GM18907 (cell line): ENCODE measurements around the gene KRTAP5-2.
"Not testable (repeated sequence)": the region's sequence is repeated elsewhere in the genome, so short reads cannot be mapped to it uniquely, and the experiment has no call there.

Experiments used
- ATAC-seq: cut with Tn5 transposase; IDR thresholded peaks from one replicate; pipeline ENCODE4 v1.9.1; 2021; ENCODE audit warnings: mild to moderate bottlenecking, moderate library complexity; ENCODE audit not compliant: unreplicated experiment

The KRTAP5-2 gene

DNA sequence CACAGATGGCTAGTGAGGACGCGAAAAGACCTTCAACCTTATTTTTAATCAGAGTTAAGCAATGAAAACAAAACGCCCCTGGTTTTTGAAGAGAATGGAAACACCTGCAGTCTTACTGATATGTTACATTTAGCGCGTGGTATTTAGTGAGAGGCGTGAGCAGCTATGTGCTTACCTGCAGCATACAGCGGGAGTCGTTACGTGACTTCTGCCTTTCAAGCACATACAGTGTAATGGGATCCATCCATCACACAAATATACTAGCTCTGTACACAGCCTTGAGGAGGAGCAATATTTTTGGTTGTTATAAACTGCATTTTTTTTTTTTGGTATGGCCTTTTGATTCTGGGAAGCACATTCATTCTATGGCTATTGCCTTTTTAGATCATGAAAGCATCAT lies 5.5 kb downstream of the KRTAP5-2 start:
- ATAC-seq: no peak

DNA sequence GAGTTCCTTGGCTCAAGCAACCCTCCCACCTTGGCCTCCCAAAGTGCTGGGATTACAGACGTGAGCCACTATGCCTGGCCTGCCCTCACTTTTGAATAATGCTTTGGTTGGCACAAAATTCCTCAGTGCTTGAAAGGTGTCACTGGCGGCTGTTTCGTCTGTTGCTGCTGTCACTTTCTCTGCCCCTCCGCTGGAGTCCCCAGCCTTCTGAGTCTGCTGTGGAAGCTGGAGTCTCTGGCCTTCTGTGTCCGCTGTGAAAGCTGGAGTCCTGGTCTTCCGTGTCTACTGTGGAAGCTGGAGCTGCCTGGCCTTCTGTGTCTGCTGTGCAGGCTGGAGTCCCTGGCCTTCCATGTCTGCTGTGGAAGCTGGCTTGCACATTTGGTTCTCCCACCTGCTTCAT lies 8.1 kb downstream of the KRTAP5-2 start:
- no peak for ATAC-seq

DNA sequence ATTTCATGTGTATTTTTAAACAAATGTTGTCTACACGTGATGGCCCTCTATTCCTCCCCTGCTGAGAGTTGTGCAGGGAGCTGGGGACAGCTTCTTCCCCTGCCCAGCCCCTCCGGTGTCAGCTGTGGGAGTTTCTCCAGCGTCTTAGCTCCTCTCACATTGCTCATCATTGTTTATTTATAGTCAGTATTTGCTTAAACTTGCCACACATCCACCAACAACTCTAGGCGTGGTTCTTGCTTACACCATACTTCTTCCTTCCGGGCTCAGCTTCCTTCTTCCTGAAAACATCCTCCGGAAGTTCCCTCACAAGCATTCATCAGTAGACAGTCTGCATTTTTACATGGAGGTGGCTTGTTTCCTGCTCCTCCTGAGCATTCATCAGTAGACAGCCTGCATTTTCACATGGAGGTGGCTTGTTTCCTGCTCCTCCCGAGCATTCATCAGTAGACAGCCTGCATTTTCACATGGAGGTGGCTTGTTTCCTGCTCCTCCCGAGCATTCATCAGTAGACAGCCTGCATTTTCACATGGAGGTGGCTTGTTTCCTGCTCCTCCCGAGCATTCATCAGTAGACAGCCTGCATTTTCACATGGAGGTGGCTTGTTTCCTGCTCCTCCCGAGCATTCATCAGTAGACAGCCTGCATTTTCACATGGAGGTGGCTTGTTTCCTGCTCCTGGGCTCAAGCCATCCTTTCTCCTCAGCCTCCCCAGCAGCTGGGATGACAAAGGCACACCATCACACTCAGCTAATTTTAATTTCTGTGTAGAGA lies 8.7 kb downstream of the KRTAP5-2 start:
- not testable (repeated sequence) for ATAC-seq

DNA sequence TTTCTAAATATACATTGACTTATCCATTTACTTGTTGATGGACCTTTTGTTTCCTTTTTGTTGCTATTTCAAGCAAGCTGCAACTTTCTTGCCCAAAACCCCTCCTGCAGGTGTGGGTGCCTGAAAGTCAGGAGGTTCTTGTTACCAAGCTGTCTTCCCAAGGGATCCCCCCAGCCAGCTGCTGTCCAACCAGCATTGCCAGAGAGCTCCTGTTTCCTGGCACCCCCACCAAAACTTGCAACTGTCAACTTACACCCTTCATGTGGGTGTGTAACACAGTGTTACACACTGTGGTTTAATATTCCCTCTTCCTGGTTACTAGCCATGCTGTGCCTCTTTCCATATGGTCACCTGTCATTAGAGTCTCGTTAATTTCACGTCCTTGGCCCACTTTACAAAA lies 11.4 kb downstream of the KRTAP5-2 start:
- ATAC-seq: no peak

DNA sequence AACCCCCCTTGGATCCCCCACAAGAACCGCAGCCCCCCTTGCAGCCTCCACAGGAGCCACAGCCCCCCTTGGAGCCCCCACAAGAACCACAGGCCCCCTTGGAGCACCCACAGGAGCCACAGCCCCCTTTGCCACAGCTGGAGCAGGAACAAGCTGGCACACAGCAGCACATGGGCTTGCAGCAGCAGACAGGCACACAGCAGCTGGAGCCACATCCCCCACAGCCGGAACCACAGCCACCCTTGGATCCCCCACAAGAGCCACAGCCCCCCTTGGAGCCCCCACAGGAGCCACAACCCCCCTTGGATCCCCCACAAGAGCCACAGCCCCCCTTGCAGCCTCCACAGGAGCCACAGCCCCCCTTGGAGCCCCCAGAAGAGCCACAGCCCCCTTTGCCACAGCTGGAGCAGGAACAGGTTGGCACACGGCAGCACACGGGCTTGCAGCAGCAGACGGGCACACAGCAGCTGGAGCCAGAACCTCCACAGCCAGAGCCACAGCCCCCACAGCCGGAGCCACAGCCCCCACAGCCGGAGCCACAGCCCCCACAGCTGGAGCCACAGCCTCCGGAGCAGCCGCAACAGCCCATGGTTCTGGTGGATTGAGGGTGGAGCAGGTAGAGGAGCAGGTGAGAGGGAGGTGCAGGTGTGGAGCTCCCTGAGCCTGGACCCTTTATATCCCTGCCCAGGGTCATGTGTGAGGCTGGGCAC lies 13.3 kb downstream of the KRTAP5-2 start, which contains the start of gene KRTAP5-1:
Gene KRTAP5-1 (minus strand): TSS at position 623 of the 710 bp plus-strand sequence. CDS start 34 bp downstream, at position 589.
- not testable (repeated sequence) for ATAC-seq

DNA sequence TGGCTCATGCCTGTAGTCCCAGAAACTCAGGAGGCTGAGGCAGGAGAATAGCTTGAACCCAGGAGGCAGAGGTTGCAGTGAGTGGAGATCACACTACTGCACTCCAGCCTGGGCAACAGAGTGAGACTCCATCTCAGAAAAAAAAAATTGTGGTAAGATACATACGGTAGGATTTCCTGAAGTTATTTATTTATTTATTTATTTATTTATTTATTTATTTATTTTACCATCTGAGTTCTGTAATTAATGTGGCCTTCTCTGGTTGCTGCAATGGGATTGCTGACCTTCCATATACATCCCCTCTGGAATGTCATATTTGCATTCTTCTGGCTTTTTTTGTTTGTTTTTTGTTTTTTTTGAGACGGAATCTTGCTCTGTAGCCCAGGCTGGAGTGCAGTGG lies 15.2 kb downstream of the KRTAP5-2 start:
- not testable (repeated sequence) for ATAC-seq

DNA sequence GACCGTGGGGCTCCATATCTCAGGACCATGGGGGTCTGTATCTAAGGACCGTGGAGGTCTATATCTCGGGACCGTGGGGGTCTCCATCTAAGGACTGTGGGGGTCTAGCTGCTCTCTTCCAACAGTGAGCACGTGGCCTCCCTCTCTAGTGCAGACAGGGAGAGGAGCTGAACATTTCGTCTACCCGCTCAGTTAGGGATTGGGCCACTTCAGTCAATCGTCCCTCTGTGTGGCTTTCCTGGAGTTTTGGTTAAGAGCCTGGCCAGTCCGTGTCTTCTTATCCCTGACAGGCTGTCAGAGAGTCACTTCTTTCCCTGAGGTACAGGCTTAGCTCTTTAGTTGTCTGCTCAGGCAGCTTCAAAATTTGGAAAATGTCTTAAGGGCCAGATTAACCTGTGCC lies 16.1 kb downstream of the KRTAP5-2 start:
- ATAC-seq: no peak

DNA sequence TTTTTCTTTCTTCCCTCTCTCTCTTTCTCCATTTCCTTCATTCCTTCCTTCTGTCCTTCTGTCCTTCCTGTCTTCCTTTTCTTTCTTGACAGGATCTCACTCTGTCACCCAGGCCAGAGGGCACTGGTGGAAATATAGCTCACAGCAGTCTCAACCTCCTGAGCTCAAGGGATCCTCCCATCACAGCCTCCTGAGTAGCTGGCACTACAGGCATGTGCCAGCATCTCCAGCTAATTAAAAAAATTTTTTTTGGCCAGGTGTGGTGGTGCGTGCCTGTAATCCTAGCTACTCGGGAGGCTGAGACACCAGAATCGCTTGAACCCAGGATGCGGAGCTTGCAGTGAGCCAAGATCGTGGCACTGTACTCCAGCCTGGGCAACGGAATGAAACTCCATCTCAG lies 21.3 kb downstream of the KRTAP5-2 start:
- no peak for ATAC-seq

DNA sequence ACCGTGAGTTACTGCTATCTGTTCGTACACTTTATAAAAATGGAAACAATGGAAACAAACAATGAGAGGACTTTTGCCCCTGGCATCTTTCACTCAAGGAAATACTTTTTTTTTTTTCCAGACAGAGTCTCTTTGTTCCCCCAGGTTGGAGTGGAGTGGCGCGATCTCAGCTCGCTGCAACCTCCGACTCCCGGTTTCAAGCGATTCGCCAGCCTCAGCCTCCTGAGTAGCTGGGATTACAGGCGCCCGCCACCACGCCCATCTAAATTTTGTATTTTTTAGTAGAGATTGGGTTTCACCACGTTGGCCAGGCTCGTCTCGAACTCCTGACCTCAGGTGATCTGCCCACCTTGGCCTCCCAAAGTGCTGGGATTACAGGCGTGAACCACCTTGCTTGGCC lies 22.3 kb downstream of the KRTAP5-2 start:
- ATAC-seq: not testable (repeated sequence)

DNA sequence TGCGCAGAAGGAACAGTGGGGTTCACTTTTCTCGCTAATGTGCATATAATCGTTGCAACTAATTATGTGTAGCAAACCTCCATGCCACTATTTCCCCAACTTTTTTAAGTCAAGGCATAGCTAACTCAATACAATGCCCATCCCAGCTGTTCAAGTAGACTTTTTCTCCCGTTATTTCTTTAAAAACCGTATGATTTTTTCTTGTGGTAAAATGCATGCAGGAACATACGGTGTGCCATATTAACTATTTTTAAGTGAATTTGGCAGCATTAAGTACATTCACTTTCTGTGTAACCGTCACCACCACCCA lies 23.2 kb downstream of the KRTAP5-2 start:
- ATAC-seq: no peak

DNA sequence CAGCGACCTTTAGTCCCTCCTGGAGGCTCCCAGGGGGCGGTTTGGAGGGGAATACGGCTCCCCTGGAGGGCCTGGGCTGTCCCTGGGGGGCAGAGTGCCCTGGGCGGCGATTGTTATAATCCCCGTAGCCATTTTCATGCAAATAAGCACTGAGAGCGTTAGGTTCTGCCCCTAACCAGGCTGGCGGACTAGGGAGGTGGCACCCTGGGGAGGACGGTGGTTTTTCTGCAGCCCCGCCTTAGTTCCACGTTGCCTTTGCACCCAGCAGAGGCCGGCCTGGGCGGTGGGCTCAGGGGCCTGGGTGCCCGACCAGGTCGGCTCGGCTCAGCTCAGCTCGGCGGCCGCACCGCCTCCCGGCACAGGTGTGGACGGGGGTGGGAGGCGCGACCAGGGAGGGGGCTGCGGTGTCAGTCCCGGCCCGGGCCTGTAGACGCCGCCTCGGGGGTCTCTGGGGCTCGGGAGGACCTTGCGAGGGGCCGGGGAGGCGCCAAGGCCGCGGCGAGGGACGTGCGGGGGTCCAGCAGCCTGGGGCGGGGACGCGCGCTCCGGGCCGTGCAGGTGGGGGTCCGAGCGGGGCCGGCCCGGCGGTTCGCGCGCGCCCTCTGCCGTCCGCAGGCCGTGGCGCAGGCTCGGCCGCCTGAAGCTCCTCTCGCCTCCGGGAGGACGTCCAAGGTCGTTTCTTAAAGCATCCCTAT lies 23.7 kb downstream of the KRTAP5-2 start:
- ATAC-seq: peak; percentile 44

DNA sequence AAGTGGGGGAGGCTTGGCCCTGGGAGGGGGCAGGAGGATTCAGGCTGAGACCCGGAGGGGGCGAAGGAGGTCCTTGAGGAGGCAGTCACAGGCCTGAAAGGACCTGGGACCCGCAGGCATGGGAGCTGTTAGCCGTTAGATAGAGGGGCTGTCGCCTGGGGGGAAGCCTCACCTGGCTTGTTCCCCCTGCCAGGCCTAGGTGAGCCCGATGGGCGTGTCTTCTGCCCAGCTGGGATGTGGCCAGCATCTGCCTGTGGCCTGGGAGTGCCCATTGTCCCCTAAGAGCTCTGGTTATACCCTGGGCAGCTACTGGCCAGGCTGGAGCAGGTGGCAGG lies 24.2 kb downstream of the KRTAP5-2 start:
- ATAC-seq: no peak

DNA sequence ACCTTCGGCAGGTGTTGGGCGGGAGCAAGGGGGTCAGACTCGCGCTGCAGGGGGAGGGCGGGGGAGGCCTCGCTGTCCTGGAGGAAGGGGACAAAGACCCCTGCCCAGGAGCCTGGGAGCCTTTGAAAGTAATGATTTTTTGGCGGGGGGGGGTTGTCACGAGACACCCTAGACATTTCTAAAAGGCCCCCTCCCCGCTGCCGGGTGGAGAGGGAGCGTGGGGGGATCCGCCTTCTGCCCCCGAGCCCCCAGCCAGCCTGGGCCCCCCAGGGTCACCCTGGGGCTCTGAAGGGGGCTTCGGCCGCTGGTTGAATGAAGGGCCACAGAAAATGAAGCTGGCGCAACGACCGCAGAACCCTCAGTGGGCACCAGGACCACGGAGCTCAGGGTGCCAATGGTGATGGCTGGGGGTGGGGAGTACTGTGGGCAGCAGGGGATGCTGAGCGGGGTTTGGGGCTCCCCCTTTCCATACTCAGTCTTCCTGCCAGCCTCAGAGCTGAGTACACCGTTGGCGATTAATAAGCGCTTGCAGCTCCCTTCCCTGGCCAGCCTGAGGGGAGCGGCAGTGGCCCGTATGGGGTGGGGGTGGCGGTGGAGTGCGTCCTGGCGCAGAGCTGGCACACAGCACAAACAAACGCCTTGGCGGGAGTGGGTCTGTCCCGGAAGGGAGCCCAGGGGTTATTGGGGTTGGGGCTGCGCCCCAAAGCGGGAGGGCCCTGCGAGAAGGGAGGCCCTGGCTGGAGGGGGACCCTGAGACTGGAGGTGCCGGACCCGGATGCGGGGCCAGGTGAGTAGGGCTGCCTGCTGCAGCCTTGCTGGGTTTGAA lies 24.8 kb downstream of the KRTAP5-2 start:
- ATAC-seq: no peak

DNA sequence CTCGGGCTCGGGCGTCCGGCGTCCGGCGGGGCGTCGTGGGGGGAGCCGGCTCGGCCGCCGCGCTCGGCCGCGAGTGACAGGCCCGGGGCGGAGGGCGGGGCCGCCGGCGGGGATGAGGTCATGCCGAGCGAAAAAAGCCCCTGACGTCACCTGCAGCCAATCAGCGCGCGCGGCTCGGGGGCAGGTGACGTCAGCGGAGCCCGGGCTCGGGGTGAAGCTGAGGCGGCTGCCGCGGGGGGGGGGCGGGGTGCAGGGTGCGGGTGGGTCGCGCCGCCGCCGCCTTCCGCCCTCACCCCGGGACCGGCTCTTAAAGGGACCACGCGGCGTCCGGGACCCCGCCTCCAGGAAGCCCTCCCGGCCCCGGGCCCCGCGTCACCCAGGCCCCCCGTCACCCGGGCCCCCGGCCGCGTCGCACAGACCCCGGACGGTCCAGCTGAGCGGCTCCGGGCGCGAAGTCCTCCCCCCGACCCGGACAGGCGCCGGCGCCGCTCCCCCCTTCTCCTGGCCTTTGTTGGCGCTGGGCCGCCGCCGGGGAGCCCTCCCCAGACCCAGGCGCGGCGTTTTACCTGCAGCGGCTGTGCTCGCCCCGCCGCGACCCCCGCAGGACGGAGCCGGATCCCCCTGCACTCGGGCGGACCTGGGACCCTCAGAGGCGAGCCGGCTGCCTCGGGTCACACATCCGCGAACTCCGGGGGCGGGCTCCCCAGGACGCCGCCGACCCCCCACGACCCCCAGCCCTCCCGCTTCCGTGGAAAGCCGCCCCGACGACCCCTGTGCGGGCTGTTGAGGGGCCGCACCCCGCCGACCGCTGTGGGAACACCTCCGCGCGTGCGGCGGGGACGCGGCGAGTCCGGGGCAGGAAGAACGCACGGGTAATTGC lies 25.7 kb downstream of the KRTAP5-2 start, which contains the start of gene DUSP8:
Gene DUSP8 (minus strand): TSS at position 75 of the 880 bp plus-strand sequence. CDS start 6,445 bp downstream, outside the sequence.
- no peak for ATAC-seq

DNA sequence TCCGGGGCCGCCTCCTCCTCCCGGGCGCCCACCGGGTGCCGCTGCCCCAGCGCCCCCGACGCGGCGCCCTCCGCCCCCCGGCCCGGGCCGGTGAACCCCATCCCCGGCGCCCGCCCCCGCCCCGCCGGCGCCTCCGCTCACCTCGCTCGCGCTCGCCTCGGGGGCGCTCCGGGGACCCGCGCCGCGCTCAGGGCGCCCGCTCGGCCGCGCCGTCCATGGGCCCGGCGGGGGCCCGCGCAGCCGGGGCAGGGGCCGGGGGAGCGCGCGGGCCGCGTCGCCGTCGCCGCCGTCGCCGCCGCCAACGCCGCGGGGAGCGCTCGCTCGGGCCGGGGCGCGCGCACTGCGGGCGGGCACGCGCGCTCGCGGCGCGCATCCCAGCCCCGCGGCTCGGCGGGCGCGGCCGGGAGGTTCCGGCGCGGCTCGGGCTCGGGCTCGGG lies 26.3 kb downstream of the KRTAP5-2 start:
- no peak for ATAC-seq

DNA sequence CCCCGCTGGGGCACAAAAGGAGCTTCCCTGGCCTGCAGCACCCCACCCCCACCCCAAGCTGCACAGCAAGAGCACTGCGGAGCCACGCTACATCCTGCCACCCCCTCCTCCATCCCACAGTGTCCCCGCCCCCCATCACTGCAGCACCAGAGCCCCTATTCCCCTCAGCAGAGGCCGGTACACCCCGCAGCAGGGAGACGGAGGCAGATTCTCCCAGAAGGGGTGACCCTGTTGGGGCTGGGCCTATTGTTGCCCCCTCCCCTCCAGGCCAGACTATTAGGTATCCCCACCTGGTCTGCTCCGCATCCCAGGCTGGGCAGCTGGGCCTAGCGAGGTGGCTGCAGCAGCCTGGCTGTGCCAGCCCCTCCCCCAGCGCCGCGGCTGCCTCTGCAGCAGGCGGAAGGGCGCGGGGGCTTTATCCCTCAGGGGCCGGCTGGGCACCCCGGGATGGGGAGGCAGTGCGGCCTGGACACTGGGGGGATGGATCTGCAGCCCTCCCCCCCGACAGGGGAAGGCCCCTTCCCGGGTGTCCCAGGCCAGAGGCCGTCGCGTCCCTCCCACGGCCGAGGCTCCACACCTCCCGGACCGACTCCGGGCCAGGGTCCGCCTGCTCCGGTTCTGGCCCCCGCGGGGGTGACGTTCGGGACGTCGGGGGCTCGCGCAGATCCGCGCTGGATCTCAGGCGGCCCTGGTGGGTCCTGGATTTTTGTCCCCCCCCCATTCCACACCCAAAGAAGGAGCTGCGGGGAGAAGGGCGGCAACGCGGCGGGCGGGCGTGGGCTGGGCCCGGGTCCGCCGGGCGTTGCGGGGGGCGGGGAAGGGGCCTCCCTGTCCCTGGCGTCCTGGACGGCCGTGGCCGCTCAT lies 27.0 kb downstream of the KRTAP5-2 start:
- no peak for ATAC-seq

DNA sequence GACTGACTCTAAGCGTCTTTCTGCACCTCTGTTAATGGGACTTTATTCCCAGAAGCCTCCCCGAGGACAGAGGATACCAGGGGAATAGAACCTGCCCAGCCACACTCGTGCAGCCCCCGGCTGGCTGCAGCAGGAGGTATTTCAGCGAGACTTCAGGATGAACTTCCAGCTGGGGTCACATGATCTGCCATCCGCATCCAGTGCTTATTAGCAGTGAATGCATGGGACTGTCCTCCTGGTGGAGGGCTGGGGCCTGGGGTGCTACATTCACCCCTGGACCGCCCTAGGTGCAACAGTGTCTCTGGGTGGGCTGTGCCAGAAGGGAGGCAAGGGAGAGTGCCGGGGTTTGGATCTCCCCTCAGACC lies 27.6 kb downstream of the KRTAP5-2 start:
- no peak for ATAC-seq

DNA sequence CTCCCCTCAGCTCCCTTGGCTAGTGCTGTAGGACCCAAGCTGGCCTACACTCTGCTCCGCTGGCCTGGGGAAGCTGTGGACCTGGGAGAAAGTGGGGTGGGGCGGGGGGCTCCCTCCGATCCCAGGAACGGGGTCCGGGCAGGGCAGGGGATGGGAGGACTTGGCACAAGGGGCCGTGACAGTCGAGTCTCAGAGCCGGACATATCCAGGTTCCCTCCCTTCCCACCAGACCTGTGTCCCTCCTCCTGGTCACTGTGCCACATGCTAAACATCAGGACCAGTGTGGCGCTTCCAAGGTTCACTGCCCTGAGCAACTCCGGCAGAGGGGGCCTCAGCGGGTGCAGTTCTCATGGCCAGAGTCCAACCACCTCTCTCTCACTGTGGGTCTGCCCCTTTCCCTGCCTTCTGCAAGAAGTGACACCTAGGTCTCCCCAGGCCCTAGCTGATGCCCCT lies 28.1 kb downstream of the KRTAP5-2 start:
- ATAC-seq: no peak

DNA sequence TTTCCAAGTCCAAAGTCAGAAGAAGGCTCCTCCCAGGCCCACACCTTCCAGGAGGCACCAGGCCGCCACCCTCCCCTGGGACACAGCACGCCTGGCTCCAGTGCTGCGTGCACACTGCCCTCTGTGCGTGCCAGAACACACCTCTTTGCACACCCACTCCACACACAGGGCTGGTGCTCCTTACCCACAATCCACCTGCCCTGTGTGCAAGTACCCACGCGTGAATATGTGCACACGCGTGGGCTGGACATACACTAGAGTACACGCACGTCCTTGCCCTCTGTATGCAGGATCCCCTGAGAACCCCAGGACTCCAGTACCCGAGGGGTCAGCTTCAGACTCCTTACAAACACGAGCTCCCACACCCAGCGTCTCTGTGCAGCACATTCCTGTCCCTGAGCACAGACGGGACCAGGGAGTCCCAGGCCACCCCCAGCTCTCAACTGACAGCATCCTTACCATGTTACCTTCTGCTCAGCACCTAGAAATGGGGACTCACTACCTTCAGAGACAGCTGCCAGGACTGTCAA lies 28.8 kb downstream of the KRTAP5-2 start:
- ATAC-seq: no peak
